BLaER1 treated with 17β-estradiol and CSF1 and Interleukin-3, amounts not matched to agents 10 nM and 100 nM (cell line): ENCODE measurements around the gene CST7.

Experiments
- H3K27ac ChIP-seq, 11 experiments: shearing (Covaris generic); formaldehyde crosslinking; 2 replicates each; pipeline ENCODE4 v1.8.1; 2022
- H3K27me3 ChIP-seq, 11 experiments: shearing (Covaris generic); formaldehyde crosslinking; 2 replicates each; pipeline ENCODE4 v1.8.1; 2022
- H3K36me3 ChIP-seq, 11 experiments: shearing (Covaris generic); formaldehyde crosslinking; 2 replicates each; pipeline ENCODE4 v1.8.1; 2022
- H3K4me1 ChIP-seq, 10 experiments: shearing (Covaris generic); formaldehyde crosslinking; 2 replicates each; pipeline ENCODE4 v1.8.1; 2022
- H3K4me2 ChIP-seq, 11 experiments: shearing (Covaris generic); formaldehyde crosslinking; 2 replicates each; pipeline ENCODE4 v1.8.1; 2022
- H3K4me3 ChIP-seq, 10 experiments: shearing (Covaris generic); formaldehyde crosslinking; 2 replicates each; pipeline ENCODE4 v1.8.1; 2022
- H3K9ac ChIP-seq, 11 experiments: shearing (Covaris generic); formaldehyde crosslinking; 2 replicates each; pipeline ENCODE4 v1.8.1; 2022
- H3K9me3 ChIP-seq, 11 experiments: shearing (Covaris generic); formaldehyde crosslinking; replicated peaks in 1 of 11; 2 replicates each; pipeline ENCODE4 v1.8.1; 2022
- H4K20me1 ChIP-seq, 11 experiments: shearing (Covaris generic); formaldehyde crosslinking; 2 replicates each; pipeline ENCODE4 v1.8.1; 2022
- Cebpa-rat ChIP-seq, 11 experiments: shearing (Covaris generic); IDR thresholded peaks; 2 replicates each; pipeline ENCODE4 v1.8.1; 2022

The CST7 gene

GRCh38 chr20:24986436-24987015, 37.5 kb downstream of the CST7 start:
- Histone ChIP-seq H3K27me3 (no peaks in the 10 kb centered on the region), H3K9me3 (peaks cover 0 to 4% (median 0%) of the 10 kb centered on the region in 11 experiments; a peak in 1 of 22 replicates), H4K20me1 (peaks cover 22 to 86% (median 56%) of the 10 kb centered on the region in 11 experiments; a peak in 18 of 22 replicates), H3K27ac (no peak overlapping the region), H3K9ac (no peak overlapping the region), H3K4me1 (peaks cover 61 to 82% (median 72%) of the 10 kb centered on the region in 10 experiments), H3K4me2 (peak overlapping the region; percentile 2 to 74 (median 53); a peak in 13 of 22 replicates), H3K4me3 (no peak overlapping the region), H3K36me3 (peaks cover 16 to 40% (median 26%) of the 10 kb centered on the region in 11 experiments; a peak in 21 of 22 replicates)
- no peak for TF ChIP-seq Cebpa-rat (IDR thresholded peaks at IDR 0.05)

DNA sequence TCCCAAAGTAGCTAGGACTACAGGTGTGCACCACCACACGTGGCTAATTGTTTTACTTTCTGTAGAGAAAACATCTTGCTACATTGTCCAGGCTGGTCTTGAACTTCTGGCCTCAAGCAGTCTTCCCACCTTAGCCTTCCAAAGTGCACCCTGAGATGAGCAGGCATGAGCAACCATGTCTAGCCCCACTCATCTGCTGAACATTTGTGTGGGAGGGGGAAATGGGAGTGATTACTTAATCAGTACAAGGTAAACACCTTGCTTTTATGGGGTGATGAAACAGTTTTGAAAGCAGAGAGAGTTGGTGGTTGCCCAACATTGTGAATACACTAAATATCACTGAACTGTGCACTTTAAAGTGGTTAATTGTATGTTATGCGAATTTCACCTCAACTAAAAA, 38.2 kb downstream of the CST7 start:
- H3K27me3 ChIP-seq = no peaks in the 10 kb centered on the region
- H3K4me2 ChIP-seq = peak overlapping the region in 7 of 11 experiments; percentile 90 to 95 (median 94); a peak in 9 of 22 replicates
- no peak overlapping the region for H3K9ac ChIP-seq
- H3K27ac ChIP-seq = no peak overlapping the region
- H3K36me3 ChIP-seq = peaks cover 16 to 33% (median 19%) of the 10 kb centered on the region in 11 experiments; a peak in 21 of 22 replicates
- H3K4me3 ChIP-seq = no peak overlapping the region
- peaks cover 22 to 87% (median 56%) of the 10 kb centered on the region in 11 experiments; a peak in 18 of 22 replicates for H4K20me1 ChIP-seq
- peaks cover 67 to 78% (median 73%) of the 10 kb centered on the region in 10 experiments for H3K4me1 ChIP-seq
- no peak for TF ChIP-seq Cebpa-rat (IDR thresholded peaks at IDR 0.05)
- no peaks in the 10 kb centered on the region for H3K9me3 ChIP-seq

GRCh38 chr20:24987873-24988835, 39.1 kb downstream of the CST7 start:
- Histone ChIP-seq H3K9me3 (no peaks in the 10 kb centered on the region), H4K20me1 (peaks cover 22 to 85% (median 56%) of the 10 kb centered on the region in 11 experiments; a peak in 18 of 22 replicates), H3K4me2 (peak overlapping the region; percentile 43 to 95 (median 93)), H3K9ac (peak overlapping the region in 2 of 11 experiments; percentile 4 to 6; a peak in 1 of 22 replicates), H3K4me1 (peaks cover 70 to 79% (median 75%) of the 10 kb centered on the region in 10 experiments), H3K4me3 (no peak overlapping the region), H3K36me3 (peaks cover 9 to 24% (median 11%) of the 10 kb centered on the region in 11 experiments; a peak in 20 of 22 replicates), H3K27ac (peak overlapping the region in 6 of 11 experiments; percentile 0 to 42 (median 8); a peak in 6 of 22 replicates), H3K27me3 (no peaks in the 10 kb centered on the region)
- no peak for TF ChIP-seq Cebpa-rat (IDR thresholded peaks at IDR 0.05)

- peak overlapping the region in 6 of 11 experiments; percentile 5 to 42 (median 16); a peak in 7 of 22 replicates for H3K27ac ChIP-seq
- H3K9ac ChIP-seq = peak overlapping the region in 3 of 11 experiments; percentile 4 to 7 (median 6); a peak in 2 of 22 replicates
- peak overlapping the region in 1 of 10 experiments; percentile 3; a peak in 1 of 20 replicates for H3K4me3 ChIP-seq
- no peaks in the 10 kb centered on the region for H3K9me3 ChIP-seq
- H3K4me2 ChIP-seq = peak overlapping the region; percentile 43 to 95 (median 93)
- peaks cover 0 to 13% (median 1%) of the 10 kb centered on the region in 11 experiments; a peak in 11 of 22 replicates for H3K36me3 ChIP-seq
- no peaks in the 10 kb centered on the region for H3K27me3 ChIP-seq
- peak in 3 of 11 experiments; percentile 16 to 61 (median 47); a peak in 4 of 22 replicates for TF ChIP-seq Cebpa-rat (IDR thresholded peaks at IDR 0.05)
- H4K20me1 ChIP-seq = peaks cover 22 to 77% (median 50%) of the 10 kb centered on the region in 11 experiments; a peak in 18 of 22 replicates
- peaks cover 77 to 86% (median 85%) of the 10 kb centered on the region in 10 experiments for H3K4me1 ChIP-seq
Observed at GRCh38 chr20:24989162-24989561, 40.1 kb downstream of the CST7 start.

DNA sequence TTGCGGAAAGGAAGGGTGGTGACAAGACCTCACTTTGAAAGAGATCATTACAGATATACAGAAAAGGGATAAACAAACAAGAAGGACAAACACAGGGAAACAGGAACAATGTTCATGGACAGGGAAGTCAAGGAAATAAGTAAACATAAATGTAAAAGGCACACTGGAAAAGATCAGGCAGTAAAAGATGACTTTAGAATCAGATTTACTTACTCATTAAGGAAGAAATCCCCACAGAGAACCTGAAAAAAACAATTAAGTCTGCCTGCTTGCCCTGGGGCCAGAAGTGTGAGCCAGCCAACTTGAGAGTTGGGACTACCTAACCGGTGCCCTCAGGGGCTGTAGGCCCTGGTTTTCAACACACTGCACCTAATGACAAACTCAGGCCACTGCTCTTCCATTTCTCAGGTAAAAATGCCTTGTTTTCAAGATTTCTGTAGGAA, 41.8 kb downstream of the CST7 start:
- no peaks in the 10 kb centered on the region for H3K9me3 ChIP-seq
- H3K36me3 ChIP-seq = peaks cover 0 to 10% (median 0%) of the 10 kb centered on the region in 11 experiments; a peak in 4 of 22 replicates
- peak overlapping the region; percentile 80 to 97 (median 94) for H3K4me2 ChIP-seq
- 0 out of 22 replicates have a peak overlapping the region, but pooled peaks of 1 of the 11 experiments have one; percentile 19 for H3K27ac ChIP-seq
- peaks cover 69 to 92% (median 87%) of the 10 kb centered on the region in 10 experiments for H3K4me1 ChIP-seq
- H4K20me1 ChIP-seq = peaks cover 12 to 60% (median 34%) of the 10 kb centered on the region in 11 experiments; a peak in 18 of 22 replicates
- H3K4me3 ChIP-seq = peak overlapping the region; percentile 80 to 98 (median 90); a peak in 18 of 20 replicates
- H3K27me3 ChIP-seq = no peaks in the 10 kb centered on the region
- TF ChIP-seq Cebpa-rat (IDR thresholded peaks at IDR 0.05) = no peak
- H3K9ac ChIP-seq = peak overlapping the region in 9 of 11 experiments; percentile 17 to 90 (median 87); a peak in 10 of 22 replicates

DNA sequence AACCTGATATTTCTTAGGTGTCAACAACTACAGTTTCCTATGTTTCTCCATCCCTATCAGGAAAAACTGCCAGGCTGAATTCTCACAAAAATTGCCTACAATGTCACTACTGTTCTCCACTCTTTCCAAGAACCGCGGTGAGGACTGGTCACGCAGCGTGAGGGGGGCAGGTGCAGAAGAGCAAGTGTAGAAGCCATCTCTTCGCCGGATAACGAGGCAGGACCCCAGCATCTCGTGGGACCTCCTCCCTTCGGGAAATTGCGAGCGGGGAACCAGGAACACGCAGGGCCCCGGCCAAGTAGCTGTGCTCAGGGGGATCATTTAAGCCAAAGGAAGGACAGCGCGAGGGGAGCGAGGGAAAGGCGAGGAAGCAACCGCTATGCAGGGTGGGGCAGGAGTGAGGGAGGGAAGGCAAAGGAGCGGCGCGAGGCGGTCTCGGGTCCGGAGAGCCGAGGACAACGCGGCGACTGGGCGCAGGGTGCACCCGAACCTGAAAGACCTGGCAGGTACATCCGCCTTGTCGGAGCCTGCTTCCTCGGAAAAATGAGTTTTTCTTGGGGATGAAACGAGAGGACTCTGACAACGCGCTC, 42.9 kb downstream of the CST7 start:
- no peaks in the 10 kb centered on the region for H3K9me3 ChIP-seq
- peaks cover 0 to 6% (median 0%) of the 10 kb centered on the region in 11 experiments; a peak in 1 of 22 replicates for H3K36me3 ChIP-seq
- H3K4me1 ChIP-seq = peaks cover 59 to 87% (median 82%) of the 10 kb centered on the region in 10 experiments
- TF ChIP-seq Cebpa-rat (IDR thresholded peaks at IDR 0.05) = no peak
- H3K27me3 ChIP-seq = no peaks in the 10 kb centered on the region
- peak overlapping the region; percentile 80 to 98 (median 90) for H3K4me3 ChIP-seq
- peak overlapping the region; percentile 82 to 91 (median 87) for H3K27ac ChIP-seq
- H4K20me1 ChIP-seq = peaks cover 4 to 49% (median 24%) of the 10 kb centered on the region in 11 experiments; a peak in 14 of 22 replicates
- H3K9ac ChIP-seq = peak overlapping the region; percentile 77 to 90 (median 88)
- peak overlapping the region; percentile 80 to 97 (median 94) for H3K4me2 ChIP-seq

- H3K9me3 ChIP-seq = no peaks in the 10 kb centered on the region
Observed at GRCh38 chr20:24992487-24993205, 43.6 kb downstream of the CST7 start, which contains the start of gene APMAP. Gene APMAP, minus strand, starts transcription at chr20:24992751. Its CDS starts 63 bp downstream, at chr20:24992688.

More at GRCh38 chr20:24992487-24993205, 43.6 kb downstream of the CST7 start, which contains the start of gene APMAP:
- Histone ChIP-seq H4K20me1 (peaks cover 4 to 42% (median 23%) of the 10 kb centered on the region in 11 experiments; a peak in 13 of 22 replicates), H3K4me3 (peak within 1 kb of the TSS; percentile 80 to 98 (median 90)), H3K4me1 (peaks cover 59 to 80% (median 76%) of the 10 kb centered on the region in 10 experiments), H3K36me3 (peaks cover 0 to 4% (median 0%) of the 10 kb centered on the region in 11 experiments; a peak in 1 of 22 replicates), H3K9ac (peak within 1 kb of the TSS; percentile 77 to 90 (median 88)), H3K27me3 (no peaks in the 10 kb centered on the region), H3K27ac (peak within 1 kb of the TSS; percentile 82 to 91 (median 87)), H3K4me2 (peak within 1 kb of the TSS; percentile 85 to 97 (median 94))
- TF ChIP-seq Cebpa-rat (IDR thresholded peaks at IDR 0.05) = no peak
